CD4-positive, alpha-beta T cell (primary cell): ENCODE results near the gene RAB27A. TPM values are rescaled to one million over a fixed set of nuclear protein-coding genes. Genes with fewer than 3 reads are reported as not detected.
A peak's percentile ranks its signal among the peaks of the same experiment; 100 is the strongest.

Experiments used
- ATAC-seq: fragments of 200-7000 bp; cut with Tn5 transposase; one replicate; pipeline ENCODE4 v1.10.0; 2022; ENCODE audit warnings: mild to moderate bottlenecking; ENCODE audit not compliant: poor library complexity
- CTCF ChIA-PET: fragments of 350-600 bp; sonication (Branson Sonifier 250); formaldehyde crosslinking; loops from one replicate; lab custom pipeline; 2021; ENCODE audit warnings: antibody characterized with exemption, inconsistent platforms; lab: Charles Lee
- POLR2A ChIA-PET: fragments of 350-600 bp; sonication (Branson Sonifier 250); formaldehyde crosslinking; loops from one replicate; lab custom pipeline; 2021; ENCODE audit warnings: antibody characterized with exemption, inconsistent platforms; lab: Charles Lee
- DNase-seq, 14 experiments: peaks; one replicate each; pipeline ENCODE4 v3.0.0-alpha.2; 2013 to 2020; ENCODE audit warnings: mixed read lengths in 2 of 14
- H3K27ac ChIP-seq, 2 donors: one replicate each; pipeline versions ENCODE4 v1.5.1 to v1.7.0; 2013; ENCODE audit warnings: low read length in 2 of 2, low read depth in 1 of 2, mild to moderate bottlenecking in 1 of 2
- H3K27me3 ChIP-seq, 2 experiments: 1 replicate in 1 of 2; 2 replicates in 1 of 2; pipeline versions ENCODE4 v1.6.1 to v1.7.0; 2013; ENCODE audit warnings: low read length in 2 of 2, control low read depth in 1 of 2, mild to moderate bottlenecking in 1 of 2, moderate library complexity in 1 of 2; ENCODE audit not compliant: insufficient read depth in 2 of 2, control insufficient read depth in 1 of 2
- H3K36me3 ChIP-seq: one replicate; pipeline ENCODE4 v1.6.1; 2013; ENCODE audit warnings: low read length, control low read depth; ENCODE audit not compliant: insufficient read depth
- H3K4me1 ChIP-seq: one replicate; pipeline ENCODE4 v1.6.1; 2013; ENCODE audit warnings: low read length, control low read depth; ENCODE audit not compliant: insufficient read depth
- H3K4me3 ChIP-seq: one replicate; pipeline ENCODE4 v1.5.1; 2013; ENCODE audit warnings: mild to moderate bottlenecking, low read length, moderate library complexity
- H3K9me3 ChIP-seq, 2 experiments: 1 replicate in 1 of 2; 2 replicates in 1 of 2; pipeline versions ENCODE4 v1.6.1 to v1.7.0; 2013; ENCODE audit warnings: low read length in 2 of 2, mild to moderate bottlenecking in 2 of 2, control low read depth in 1 of 2, moderate library complexity in 1 of 2; ENCODE audit not compliant: control insufficient read depth in 1 of 2, insufficient read depth in 1 of 2
- H3K27ac Mint-ChIP-seq: one replicate; pipeline ENCODE4 v1.8.0; 2020; ENCODE audit warnings: mixed read lengths
- H3K27me3 Mint-ChIP-seq: one replicate; pipeline ENCODE4 v1.8.0; 2021; ENCODE audit warnings: mixed read lengths
- H3K36me3 Mint-ChIP-seq: one replicate; pipeline ENCODE4 v1.8.0; 2021; ENCODE audit warnings: low read depth, mixed read lengths
- H3K4me1 Mint-ChIP-seq: one replicate; pipeline ENCODE4 v1.8.0; 2021; ENCODE audit warnings: low read depth, mixed read lengths
- H3K4me3 Mint-ChIP-seq: one replicate; pipeline ENCODE4 v1.8.0; 2020; ENCODE audit warnings: mild to moderate bottlenecking, mixed read lengths
- H3K9me3 Mint-ChIP-seq: one replicate; pipeline ENCODE4 v1.8.0; 2020; ENCODE audit warnings: mixed read lengths
- CTCF ChIP-seq: fragments of 200-600 bp; IDR thresholded peaks from one replicate; pipeline ENCODE4 v1.8.0; 2022; ENCODE audit warnings: antibody characterized with exemption, mild to moderate bottlenecking
- intact Hi-C, 2 experiments: fragments of 100-400 bp; cut with DNase I in 1 of 2; cut with micrococcal nuclease in 1 of 2; formaldehyde crosslinking; loops; one replicate each; pipeline versions ENCODE4 v1.15.1 to v1.9.0; 2023 to 2025; cut with DNase I, micrococcal nuclease
- total RNA-seq, 174 experiments: library from RNA in 2 of 174; stranded (reverse) in 2 of 174; gene quantifications; one replicate each; pipeline ENCODE4 v1.2.3 and lab custom pipeline; 2021 to 2026

RAB27A gene
- total RNA-seq, 2 experiments from 2014 or later = 9.0 TPM

DNA sequence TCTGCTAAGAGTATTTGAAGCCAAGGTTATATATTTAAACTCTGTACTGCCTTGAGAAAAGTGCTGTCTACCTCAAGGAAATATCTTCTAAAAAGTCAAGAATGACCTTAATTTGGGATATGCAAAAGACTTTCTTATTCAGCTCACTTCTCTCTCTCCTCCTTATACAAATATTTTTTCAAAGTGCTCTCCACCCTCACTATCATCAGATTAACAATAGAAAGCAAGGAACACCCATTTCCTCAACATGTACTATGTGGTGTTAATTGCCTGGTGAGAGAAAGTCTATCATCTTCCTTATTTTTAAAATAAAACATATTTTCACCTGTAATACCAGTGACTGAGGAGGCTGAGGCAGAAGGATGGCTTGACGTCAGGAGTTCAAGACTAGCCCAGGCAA is 48.4 kb downstream of the RAB27A start:
- no peak overlapping the region for H3K27ac Mint-ChIP-seq
- Histone ChIP-seq H3K9me3 (no peaks in the 10 kb centered on the region), H3K27me3 (no peaks in the 10 kb centered on the region), H3K4me3 (no peak overlapping the region), H3K4me1 (peaks cover 3% of the 10 kb centered on the region), H3K27ac (no peak overlapping the region), H3K36me3 (peaks cover 4% of the 10 kb centered on the region)
- no peaks in the 10 kb centered on the region for H3K27me3 Mint-ChIP-seq
- CTCF ChIA-PET = interaction anchor here (0.7 kb wide), 1 partner anchor 167 kb away, joined by 3 read pairs; the partner anchor contains the start of genes CCPG1 and PIERCE2
- no peak for ATAC-seq
- peaks cover 27% of the 10 kb centered on the region for H3K4me1 Mint-ChIP-seq
- no peak for DNase-seq
- POLR2A ChIA-PET = interaction anchor here (1.8 kb wide), 1 partner anchor 26 kb away, joined by 6 read pairs; no protein-coding TSS in a partner anchor
- peaks cover 9% of the 10 kb centered on the region for H3K36me3 Mint-ChIP-seq
- intact Hi-C loops = no loop called here
- H3K9me3 Mint-ChIP-seq = no peaks in the 10 kb centered on the region
- TF ChIP-seq CTCF = no peak
- no peak overlapping the region for H3K4me3 Mint-ChIP-seq

DNA sequence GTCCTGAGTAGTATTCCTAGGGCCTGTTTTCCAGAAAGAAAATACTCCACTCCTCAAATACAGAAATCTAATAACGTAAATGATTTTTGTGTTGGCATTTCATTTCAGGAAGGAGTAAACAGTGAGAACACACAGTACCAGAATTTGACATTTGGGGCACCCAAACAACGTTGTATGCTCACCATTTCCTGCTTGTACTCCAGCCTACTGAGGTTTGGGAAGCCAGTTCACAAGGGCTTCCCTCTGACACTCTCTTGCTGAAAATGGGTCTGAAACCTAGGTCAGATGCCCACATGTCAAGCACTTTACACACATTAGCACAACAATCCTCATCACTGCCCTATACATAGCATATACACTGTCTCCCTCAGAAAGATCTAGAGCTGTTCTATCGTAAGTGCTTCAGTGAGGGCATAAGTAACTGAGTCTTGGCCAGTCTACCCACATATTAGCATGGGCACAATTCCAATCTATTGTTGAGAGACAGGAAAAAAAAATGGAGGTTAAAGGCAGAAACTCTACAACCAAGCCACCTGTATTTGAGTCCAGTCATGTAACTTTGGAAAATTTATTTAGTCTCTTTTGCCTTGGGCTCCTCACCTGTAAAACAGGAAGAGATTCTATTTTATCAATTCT is 49.4 kb downstream of the RAB27A start:
- Mint-ChIP-seq H3K4me3 (no peak overlapping the region), H3K27me3 (no peaks in the 10 kb centered on the region), H3K9me3 (no peaks in the 10 kb centered on the region), H3K4me1 (peaks cover 27% of the 10 kb centered on the region), H3K27ac (no peak overlapping the region), H3K36me3 (peaks cover 16% of the 10 kb centered on the region)
- H3K36me3 ChIP-seq = peaks cover 4% of the 10 kb centered on the region
- no peak overlapping the region for H3K27ac ChIP-seq
- intact Hi-C loops = no loop called here
- no peaks in the 10 kb centered on the region for H3K27me3 ChIP-seq
- ChIA-PET CTCF (no interaction called here), POLR2A (interaction anchor here (1.8 kb wide), 1 partner anchor 27 kb away, joined by 6 read pairs; no protein-coding TSS in a partner anchor)
- DNase-seq (peak in 3 of 14 experiments; percentile 23 to 53 (median 33)), ATAC-seq (no peak)
- no peak for TF ChIP-seq CTCF
- no peak overlapping the region for H3K4me3 ChIP-seq
- H3K9me3 ChIP-seq = no peaks in the 10 kb centered on the region
- H3K4me1 ChIP-seq = peaks cover 3% of the 10 kb centered on the region

DNA sequence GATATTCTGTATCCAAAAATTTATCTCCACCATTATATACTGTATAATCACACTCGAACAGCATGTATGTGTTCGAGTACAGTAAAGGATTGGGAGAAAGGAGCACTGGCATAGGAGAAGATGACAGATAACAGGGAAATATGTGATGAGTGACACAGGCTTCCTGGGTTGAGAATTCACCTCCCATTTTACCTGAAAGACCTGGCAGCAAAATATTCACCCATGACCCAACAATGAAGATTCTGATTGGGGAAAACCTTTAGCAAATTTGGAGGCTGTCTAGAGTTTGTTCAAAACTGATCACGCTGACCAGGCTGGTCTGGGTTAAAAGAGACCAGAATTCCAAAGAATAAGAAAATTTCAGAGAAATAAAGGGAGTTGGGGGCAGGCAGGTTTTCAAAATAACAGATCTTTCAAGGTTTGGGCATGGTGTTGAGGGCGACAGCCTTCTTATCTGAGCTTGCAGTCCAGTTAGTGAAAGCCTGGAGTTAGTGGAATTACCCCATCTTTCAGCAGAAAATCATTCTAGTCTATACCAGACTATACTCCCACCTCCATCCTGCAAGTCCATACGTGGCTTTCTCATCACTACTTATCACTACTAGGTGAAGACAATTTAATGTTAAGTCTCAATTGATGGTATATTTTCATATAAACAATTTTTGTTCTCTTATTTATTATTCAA is 50.0 kb downstream of the RAB27A start:
- H3K4me3 ChIP-seq = no peak overlapping the region
- H3K27ac Mint-ChIP-seq = no peak overlapping the region
- H3K4me1 ChIP-seq = peaks cover 3% of the 10 kb centered on the region
- no peak overlapping the region for H3K4me3 Mint-ChIP-seq
- no peaks in the 10 kb centered on the region for H3K27me3 Mint-ChIP-seq
- intact Hi-C loops = no loop called here
- no peak for ATAC-seq
- CTCF ChIA-PET = interaction anchor here (0.6 kb wide), 1 partner anchor 22 kb away, joined by 3 read pairs; no protein-coding TSS in a partner anchor
- no peaks in the 10 kb centered on the region for H3K27me3 ChIP-seq
- no peaks in the 10 kb centered on the region for H3K9me3 Mint-ChIP-seq
- H3K36me3 ChIP-seq = peaks cover 6% of the 10 kb centered on the region
- DNase-seq = no peak
- H3K27ac ChIP-seq = no peak overlapping the region
- TF ChIP-seq CTCF = no peak
- H3K36me3 Mint-ChIP-seq = peaks cover 18% of the 10 kb centered on the region
- no peaks in the 10 kb centered on the region for H3K9me3 ChIP-seq
- POLR2A ChIA-PET = no interaction called here
- H3K4me1 Mint-ChIP-seq = peaks cover 23% of the 10 kb centered on the region
